GM18511 (cell line): ENCODE data around the gene KLK5.
"Not testable (repeated sequence)": the region's sequence is repeated elsewhere in the genome, so short reads cannot be mapped to it uniquely, and the experiment has no call there.

ENCODE experiments used
- ATAC-seq: cut with Tn5 transposase; IDR thresholded peaks from one replicate; pipeline ENCODE4 v1.9.1; 2021; ENCODE audit warnings: mild to moderate bottlenecking, moderate library complexity; ENCODE audit not compliant: unreplicated experiment

Gene KLK5

DNA sequence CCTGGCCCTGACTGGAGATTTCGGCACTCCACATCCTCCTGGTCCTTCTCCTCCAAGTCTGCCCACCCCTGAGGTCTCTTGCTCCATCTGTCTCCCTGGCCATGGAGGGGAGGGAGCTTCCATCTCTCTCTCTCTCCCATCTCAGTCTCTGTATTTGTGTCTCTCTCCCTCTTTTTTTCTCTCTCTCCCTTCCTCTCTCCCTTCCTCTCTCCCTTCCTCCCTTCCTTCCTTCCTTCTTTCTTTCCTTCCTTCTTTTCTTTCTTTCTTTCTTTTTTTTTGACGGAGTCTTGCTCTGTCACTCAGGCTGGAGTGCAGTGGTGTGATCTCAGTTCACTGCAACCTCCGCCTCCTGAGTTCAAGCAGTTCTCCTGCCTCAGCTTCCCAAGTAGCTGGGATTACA, 17.0 kb upstream of the KLK5 start:
- ATAC-seq, result not testable (repeated sequence)

DNA sequence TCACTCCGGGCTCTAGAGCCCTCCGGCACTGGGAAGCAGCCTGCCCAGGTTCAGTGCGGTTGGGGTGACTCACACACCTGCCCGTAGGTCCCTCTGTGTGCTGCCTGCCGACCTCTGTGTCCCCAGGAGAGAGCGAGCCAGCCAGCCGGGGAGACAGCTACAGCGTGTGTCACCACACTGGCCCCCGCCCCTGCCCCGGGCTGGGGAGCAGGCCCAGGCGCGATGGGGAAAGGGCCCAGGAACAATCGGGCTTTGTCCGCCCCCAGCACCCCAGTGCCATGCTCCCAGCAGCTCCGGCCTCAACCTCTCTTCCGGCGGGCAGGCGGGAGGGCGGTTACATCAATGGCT, 16.5 kb upstream of the KLK5 start, which contains the start of gene KLK6:
Gene KLK6 (minus strand): TSS at position 179 of the 348 bp plus-strand sequence. CDS start 1,487 bp downstream, outside the sequence.
- no peak for ATAC-seq

DNA sequence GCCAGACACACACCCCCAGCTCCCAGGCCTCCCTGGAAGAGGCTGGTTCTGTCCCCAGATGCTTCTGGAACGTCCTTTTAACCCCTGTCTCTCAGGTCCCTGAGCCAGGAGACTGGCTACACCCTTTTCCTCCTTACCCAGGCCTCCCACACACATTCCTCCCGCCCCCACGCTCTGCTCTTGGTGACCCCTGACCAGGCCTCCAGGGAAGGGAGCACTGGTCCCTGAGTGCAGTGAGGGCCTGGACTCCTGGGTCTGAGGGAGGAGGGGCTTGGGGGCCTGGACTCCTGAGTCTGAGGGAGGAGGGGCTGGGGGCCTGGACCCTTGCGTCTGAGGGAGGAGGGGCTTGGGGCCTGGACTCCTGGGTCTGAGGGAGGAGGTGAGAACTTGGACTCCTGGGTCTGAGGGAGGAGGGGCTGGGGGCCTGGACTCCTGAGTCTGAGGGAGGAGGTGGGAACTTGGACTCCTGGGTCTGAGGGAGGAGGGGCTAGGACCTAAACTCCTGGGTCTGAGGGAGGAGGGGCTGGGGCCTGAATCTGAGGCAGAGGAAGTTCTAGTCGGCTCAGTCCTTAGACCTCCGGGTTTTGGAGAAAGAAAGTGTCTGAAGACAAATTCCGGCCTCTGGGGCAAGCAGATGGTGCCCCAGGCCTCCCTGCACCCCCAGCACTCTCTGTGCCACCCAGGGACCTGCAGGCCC, 16.0 kb upstream of the KLK5 start:
- no peak for ATAC-seq

DNA sequence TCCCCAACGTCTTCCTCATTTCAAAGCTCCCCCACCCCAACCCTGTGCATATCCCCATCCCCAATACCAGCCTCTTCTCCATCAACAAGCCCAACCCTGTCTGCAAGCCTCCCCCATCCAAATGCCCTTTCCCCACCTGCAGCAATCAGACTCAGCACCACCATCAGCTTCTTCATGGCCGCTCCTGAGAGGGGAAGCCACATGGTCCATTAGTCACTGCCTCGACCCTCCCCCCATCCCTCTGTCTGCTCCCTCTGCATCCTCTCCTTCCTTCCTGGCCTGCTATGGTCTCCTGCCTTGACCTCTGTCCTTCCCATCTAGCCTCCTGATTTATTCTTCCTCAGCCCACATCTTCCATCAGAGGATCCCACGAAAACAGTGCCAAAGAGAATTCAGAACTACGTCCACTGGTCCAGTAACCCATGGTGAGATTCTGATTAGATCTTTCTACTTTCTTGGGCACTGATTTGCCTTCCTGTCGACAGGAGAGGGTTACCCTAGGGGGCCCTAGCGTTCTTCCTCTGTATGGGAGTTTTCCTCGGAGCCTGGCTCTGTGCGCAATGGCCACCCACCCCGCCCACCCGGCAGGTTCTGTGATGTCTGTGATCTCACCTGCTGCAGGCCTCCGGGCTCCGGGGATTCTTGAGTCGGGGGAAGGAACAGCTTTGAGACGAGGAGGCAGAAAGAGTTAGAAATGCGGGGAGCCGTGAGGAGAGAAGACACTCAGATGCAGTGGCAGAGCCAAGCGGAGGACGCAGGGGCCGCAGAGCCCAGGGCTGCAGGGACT, 15.3 kb upstream of the KLK5 start:
- no peak for ATAC-seq

DNA sequence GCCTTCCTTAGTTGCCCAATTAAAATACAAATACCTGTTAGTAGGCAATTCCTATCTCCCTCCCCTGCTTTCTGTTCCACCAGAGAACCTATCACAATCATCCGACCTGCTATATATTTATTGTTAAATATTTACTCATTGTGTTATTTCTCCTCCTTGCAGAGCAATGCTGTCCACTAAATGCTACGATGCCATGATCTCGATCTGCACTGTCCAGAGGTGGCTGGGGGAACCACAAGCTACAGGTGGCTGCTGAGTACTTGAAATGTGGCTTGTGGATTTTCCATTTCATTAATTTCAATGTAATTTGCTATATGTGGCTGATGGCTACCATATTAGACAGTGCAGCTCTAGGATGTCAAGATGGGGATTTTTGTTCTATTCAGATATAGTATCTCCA, 11.4 kb upstream of the KLK5 start:
- ATAC-seq, result no peak

DNA sequence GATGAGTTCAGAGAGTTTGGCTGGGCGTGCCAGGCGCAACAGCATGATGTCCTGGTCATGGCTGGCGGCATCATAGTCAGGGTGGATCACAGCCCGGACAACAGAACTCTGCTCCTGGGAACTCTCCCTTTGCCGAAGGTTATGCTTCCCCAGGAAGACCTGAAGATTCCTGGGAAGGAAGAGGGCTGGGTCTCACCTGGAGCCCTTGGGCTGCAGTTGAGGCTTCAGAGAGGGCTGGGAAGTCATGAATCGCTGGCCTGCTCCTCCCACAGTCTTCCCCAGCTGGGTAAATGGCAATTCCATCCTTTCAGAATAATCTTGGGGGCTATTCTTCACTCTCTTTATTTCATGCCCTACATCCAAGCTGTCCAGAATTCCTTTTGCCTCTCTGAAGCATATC, 10.5 kb upstream of the KLK5 start:
- ATAC-seq, result no peak

DNA sequence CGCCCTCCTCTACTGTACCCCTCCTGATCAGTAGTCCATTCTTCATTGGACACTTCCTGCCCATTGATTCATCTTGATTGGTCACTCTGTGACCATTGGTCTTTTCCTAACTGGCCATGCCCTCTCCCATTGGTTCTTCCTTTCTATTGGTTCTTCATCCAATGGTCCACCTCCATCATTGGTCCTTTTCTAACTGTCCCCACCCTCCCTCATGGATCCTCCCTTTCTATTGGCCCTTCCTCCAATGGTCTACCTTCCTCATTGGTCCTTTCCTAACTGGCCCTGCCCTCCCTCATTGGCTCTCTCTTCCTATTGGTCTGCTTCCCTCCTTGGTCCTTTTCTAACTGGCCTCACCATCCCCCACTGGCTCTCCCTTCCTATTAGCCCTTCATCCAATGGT, 9.4 kb upstream of the KLK5 start:
- ATAC-seq, result no peak

DNA sequence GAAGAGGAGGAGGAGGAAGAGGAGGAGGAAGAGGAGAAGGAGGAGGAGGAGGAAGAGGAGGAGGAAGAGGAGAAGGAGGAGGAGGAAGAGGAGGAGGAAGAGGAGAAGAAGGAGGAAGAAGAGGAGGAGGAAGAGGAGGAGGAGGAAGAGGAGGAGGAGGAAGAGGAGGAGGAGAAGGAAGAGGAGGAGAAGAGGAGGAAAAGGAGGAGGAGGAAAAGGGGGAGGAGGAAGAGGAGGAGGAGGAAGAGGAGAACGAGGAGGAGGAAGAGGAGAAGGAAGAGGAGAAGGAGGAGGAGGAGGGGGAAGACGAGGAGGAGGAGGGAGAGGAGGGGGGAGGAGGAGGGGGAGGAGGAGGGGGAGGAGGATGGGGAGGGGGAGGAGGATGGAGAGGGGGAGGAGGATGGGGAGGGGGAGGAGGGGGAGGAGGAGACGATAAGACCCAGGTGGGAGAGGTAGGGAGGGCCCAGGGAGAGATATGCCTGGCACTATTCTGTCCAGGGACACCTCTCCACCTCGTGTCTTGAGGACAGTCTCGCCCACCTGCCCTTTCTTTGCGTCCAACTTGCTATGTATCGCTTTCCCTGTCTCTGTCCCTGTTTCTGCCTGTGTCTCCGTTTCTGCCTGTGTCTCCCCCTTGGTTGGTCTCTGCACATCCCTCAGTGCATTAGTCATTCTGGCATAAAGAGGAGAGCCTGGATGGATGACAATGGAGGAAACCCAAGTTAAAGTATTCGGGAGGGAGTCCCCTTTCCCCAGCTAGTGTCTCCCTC, 7.1 kb upstream of the KLK5 start:
- ATAC-seq, result no peak

DNA sequence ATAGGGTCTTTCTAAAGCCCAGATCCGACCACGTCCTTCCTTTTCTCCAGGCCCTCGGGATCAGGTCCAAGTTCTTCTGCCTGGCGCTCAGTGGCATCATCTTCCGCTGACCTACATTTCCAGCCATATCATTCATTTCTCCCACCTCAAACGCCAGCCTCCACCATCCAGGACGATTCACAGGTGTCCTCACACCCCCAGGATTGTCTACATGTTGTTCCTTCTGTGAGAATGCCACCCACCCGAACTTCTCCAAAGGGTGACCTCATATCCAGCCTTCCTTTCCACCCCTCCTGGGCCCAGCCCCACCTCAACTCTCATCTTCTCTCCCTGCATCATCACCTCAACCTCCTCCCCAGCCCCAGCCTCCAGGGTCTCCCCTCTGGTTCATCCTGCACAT, 4.7 kb upstream of the KLK5 start:
- no peak for ATAC-seq

DNA sequence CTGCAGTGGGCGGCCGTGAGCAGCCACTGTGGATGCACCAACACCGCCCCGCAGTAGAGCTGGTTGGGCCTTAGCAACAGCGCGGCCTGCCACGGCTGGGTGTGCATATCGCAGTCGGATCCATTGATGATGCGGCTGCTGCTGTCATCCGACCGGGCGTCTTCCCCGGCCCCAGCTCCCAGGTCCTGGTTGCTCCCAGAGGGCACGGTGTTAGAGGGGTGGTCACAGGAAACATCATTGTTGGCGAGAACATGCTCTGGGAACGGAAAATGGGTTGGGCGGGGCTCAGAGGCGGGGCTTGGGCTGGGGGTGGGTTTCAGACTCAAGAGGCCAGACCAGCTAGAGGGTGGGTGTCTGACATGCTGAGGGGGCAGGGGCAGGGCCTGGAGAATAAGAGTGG, 3.0 kb downstream of the KLK5 start:
- ATAC-seq, result no peak

DNA sequence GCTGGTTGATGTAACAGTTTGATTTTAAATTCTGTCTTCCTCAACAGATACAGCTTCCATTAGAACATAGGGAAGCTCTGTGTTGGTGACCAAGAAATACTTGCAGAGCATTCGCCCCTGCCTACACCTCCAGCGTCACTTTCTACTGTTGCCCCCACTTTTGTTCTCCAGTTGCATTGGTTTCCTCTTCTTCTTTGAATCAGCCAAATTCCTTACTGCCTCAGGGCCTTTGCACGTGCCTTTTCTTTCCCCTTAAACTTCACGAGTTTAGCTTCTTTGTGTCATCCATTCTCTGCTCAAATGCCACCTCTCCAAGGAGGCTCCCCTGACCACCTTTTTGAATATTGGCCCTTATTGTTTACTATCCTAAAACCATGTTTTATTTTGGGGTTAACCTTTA, 5.7 kb downstream of the KLK5 start:
- ATAC-seq, result no peak

DNA sequence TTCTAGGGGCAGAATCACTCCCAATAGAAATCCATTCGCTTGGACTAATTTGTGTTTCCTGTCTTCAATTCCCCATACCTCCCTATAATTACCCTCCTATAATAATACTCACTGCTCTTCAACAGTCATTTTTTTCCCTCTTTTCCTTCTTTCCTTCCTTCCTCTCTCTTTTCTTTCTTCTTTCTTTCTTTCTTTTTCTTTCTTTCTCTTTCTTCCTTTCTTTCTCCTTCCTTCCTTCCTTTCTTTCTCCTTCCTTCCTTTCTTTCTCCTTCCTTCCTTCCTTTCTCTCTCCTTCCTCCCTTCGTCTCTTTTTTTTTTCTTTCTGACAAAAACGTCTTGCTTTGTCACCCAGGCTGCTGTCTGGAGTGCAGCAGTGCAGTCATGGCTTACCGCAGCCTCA, 8.0 kb downstream of the KLK5 start:
- ATAC-seq, result no peak

DNA sequence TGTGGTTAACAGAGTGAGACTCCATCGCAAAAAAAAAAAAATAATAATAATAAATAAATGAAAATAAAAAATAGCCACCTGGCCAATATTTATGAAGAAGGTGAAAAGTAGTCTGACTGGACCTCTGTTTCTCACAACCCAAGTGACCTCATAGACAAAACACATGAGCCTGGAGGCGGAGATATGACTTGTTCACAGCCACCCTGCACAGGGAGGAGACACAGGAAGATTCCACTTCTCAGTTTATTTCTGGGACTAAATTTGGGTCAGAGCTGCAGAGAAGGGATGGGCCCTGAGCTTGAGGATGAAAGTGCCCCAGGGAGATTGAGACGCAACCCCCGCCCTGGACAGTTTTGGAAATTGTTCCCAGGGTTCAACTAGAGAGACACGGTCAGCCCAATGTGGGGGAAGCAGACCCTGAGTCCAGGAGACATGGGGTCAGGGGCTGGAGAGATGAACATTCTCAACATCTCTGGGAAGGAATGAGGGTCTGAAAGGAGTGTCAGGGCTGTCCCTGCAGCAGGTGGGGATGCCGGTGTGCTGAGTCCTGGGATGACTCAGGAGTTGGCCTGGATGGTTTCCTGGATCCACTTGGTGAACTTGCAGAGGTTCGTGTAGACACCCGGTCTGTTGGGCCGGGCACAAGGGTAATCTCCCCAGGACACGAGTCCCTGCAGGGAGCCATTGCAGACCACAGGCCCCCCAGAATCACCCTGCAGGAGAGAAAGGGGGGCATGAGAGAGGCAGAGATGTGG, 9.6 kb downstream of the KLK5 start:
- ATAC-seq, result no peak

DNA sequence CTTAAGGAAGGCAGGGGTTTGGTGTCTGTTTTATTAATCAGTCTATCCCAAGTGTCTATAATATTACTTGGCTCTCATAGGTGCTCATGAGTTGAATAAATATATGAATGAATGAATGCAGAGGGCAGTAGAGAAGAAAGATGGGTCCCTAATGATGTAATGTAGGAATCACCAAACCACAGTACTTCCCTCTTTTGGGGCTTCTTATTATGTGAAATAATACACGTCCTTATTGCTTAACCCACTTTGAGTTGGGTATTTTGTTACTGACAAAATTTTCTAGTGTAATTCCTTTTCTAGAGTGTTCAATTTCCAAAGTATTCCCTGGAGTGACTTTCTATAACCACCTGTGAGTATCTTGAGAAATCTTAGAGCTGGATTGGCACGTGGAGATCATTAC, 13.2 kb downstream of the KLK5 start:
- ATAC-seq, result no peak

DNA sequence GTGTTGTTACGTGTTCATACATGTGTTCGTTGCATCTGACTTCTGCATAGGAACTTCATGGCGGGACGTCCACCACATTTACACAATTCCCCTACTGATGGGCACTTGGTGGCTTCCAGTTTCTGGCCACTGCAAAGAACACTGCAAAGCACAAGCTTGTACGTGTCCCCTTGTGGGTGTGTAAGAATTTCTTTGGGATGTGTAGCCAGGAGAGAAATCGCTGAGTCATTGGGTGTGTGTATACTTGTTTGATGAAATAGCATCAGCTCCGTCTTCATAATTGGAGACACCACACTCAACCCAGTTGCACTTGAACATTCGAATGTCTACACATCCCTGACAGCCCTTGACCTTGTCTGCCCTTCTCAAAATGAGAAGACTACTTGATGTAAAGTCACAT, 19.2 kb downstream of the KLK5 start:
- ATAC-seq, result no peak

DNA sequence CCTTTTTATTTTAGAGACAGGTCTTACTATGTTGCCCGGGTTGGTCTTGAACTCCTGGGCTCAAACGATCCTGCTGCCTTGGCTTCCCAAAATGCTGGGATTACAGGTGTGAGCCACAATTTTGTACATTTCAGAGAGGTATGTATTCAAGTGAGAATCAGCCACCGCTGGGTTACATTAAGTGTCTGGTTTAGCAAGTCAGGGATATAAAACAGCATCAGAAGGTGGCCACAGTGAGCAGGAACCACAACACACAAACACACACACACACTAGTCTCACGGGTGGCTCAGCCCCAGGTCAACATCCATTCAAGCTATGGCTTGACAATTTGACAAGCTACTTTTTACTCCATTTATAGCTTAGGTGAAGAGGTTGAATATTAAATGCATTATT, 20.2 kb downstream of the KLK5 start:
- no peak for ATAC-seq

DNA sequence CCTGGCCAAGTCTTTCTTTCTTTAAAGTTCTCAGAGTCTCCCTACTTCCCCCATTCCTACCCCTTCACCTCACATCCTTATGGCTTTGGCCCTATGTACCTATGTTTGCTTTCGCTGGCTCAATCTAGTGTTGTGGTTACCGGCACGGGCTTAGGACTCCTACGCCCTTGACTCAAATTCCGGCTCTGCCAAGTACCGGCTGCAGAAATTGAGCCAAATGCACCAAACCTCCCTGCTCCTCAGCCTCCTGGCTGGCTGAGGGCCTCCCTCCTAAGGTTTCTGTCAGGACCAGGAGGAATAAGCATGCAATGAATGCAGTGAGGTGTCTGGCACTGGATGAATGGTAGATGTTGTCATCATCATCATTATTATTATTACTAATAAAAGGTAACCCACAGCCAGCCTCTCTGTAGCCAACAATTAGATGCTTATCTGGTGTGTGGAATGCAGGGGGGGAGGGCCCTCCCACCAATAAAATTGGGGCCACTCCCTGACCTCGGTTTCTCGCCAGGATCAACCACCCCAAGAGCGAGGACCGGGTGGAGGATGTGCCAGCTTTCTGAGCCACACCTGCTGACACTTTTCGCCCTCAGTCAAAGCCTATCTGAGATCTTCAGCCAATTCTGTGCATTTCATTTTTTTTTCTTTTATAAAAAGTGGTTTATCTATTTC, 20.7 kb downstream of the KLK5 start:
- ATAC-seq, result no peak

DNA sequence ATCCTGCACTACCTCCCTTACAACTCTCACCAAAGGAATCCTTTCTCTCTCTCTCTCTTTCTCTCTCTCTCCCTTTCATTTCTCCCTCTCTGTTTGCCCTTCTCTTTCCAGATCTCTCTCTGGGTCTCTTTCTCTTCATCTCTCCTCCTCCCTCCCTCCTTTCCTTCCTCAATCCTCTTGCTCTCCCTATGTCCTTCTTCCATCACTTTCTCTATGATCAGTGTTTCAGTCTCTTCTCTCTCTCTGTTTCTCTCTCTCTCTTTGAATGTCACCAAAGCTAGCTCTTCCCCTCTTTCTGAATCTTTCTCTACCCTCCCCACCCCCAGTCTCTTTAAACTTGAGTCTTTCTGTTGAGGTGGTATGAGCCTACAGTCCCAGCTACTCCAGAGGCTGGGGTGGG, 21.8 kb downstream of the KLK5 start:
- ATAC-seq, result no peak

DNA sequence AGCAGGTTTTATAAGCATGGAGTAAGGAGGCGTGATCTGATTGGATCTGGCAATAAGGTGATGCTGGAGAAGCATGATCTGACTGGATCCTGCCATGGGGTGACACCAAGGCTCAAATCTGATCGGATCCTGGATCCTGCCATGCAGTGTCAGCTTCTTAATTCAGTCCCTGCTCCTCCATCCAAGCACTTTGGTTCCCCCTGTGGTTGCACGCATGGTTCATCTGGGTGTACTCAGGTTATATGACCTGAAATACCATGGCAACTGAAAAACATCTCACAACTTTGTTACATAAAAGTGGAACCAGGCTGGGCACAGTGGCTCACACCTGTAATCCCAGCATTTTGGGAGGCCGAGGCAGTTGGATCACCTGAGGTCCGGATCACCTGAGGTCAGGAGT, 24.0 kb downstream of the KLK5 start:
- no peak for ATAC-seq

DNA sequence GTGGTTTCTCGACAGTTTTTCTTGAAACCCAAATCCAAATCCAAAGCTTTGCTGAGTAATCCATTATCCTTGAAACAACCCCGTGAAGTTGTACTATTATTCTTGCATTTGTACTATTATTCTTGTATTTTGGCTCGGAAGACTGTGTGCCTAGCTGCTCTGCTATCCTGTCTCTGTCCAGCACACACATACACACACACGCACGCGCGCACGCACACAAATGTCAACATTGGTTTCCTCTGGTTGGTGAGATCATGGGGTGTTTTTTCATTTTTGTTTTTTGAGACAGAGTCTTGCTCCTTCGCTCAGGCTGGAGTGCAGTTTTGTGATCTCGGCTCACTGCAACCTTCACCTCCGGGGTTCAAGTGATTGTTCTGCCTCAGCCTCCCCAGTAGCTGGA, 26.7 kb downstream of the KLK5 start:
- ATAC-seq, result no peak

DNA sequence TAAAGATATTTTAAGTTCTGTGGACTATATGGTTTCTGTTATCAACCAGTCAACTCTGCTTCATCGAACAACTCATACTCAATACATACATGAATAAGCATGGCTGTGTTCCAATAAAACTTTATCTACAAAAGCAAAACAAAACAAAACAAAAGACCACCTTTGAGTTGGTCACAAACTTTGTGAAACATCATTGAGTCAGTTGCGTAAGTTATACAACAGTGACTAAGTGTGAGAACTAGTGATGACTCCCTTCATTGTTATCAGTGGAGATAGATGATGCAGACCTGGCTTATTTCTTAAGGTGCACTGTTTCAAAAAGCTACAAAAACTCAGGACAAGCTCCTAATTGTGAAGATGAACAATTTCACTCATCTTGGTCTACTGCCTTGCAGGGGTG, 27.1 kb downstream of the KLK5 start:
- ATAC-seq, result no peak
